Cardiac muscle cell (in vitro differentiated cells and primary cell): ENCODE measurements around the gene ABCA10. TPM values are rescaled to one million over a fixed set of nuclear protein-coding genes. Genes with fewer than 3 reads are reported as not detected.

Source experiments
- DNase-seq, 2 donors: peaks; one replicate each; pipeline versions ENCODE4 v3.0.0 to v3.0.0-alpha.2; 2010 to 2017; ENCODE audit warnings: low read depth in 1 of 2, low spot score in 1 of 2
- H3K27ac ChIP-seq: fragments of 200-600 bp; sonication (generic); 2 replicates; pipeline ENCODE4 v1.5.1; 2016
- H3K27me3 ChIP-seq: fragments of 200-600 bp; sonication (generic); 2 replicates; pipeline ENCODE4 v1.6.0; 2016; ENCODE audit warnings: control low read depth
- H3K36me3 ChIP-seq: fragments of 200-600 bp; sonication (generic); 2 replicates; pipeline ENCODE4 v1.5.1; 2016; ENCODE audit warnings: control low read depth
- H3K4me1 ChIP-seq: fragments of 200-600 bp; sonication (generic); 2 replicates; pipeline ENCODE4 v1.8.1; 2017; ENCODE audit warnings: low read depth, mild to moderate bottlenecking, mixed run types
- H3K4me3 ChIP-seq: fragments of 200-600 bp; sonication (generic); 2 replicates; pipeline ENCODE4 v1.5.1; 2016; ENCODE audit warnings: mild to moderate bottlenecking
- H3K9me3 ChIP-seq: fragments of 200-600 bp; sonication (generic); 2 replicates; pipeline ENCODE4 v1.5.1; 2017; ENCODE audit warnings: low read depth, mild to moderate bottlenecking, control low read depth
- CTCF ChIP-seq: IDR thresholded peaks from 2 replicates; pipeline ENCODE4 v1.5.1; 2012; ENCODE audit warnings: low read depth, mild to moderate bottlenecking, low read length
- polyA plus RNA-seq: library from polyadenylated mRNA; unstranded; fragments of >200 nt; fragmentation: Nextera tagmentation; extraction: Ambion mirVana; gene quantifications from 2 replicates; pipeline ENCODE4 v1.2.1, GENCODE V29; 2016
- total RNA-seq: library from RNA; depleted of rRNA; stranded (reverse); fragments of >200 nt; gene quantifications from 2 replicates; pipeline ENCODE4 v1.2.3, GENCODE V29; 2016

ABCA10 gene
- total and polyA plus RNA-seq, 2 experiments from 2014 or later = not detected

GRCh38 chr17:69144331-69145255 lies 84.0 kb downstream of the ABCA10 start:
- no peak for DNase-seq
- TF ChIP-seq CTCF = no peak
- no peak overlapping the region for H3K4me3 ChIP-seq
- no peak overlapping the region for H3K27ac ChIP-seq
- no peaks in the 10 kb centered on the region for H3K36me3 ChIP-seq
- no peaks in the 10 kb centered on the region for H3K27me3 ChIP-seq
- H3K9me3 ChIP-seq = no peaks in the 10 kb centered on the region
- no peaks in the 10 kb centered on the region for H3K4me1 ChIP-seq

- no peaks in the 10 kb centered on the region for H3K9me3 ChIP-seq
- TF ChIP-seq CTCF = no peak
- no peak overlapping the region for H3K4me3 ChIP-seq
- no peaks in the 10 kb centered on the region for H3K36me3 ChIP-seq
- H3K27ac ChIP-seq = no peak overlapping the region
- H3K4me1 ChIP-seq = no peaks in the 10 kb centered on the region
- DNase-seq = no peak
- no peaks in the 10 kb centered on the region for H3K27me3 ChIP-seq
Observed at GRCh38 chr17:69143683-69144231, 84.9 kb downstream of the ABCA10 start.

- no peak for DNase-seq
- no peak overlapping the region for H3K4me3 ChIP-seq
- no peaks in the 10 kb centered on the region for H3K9me3 ChIP-seq
- TF ChIP-seq CTCF = no peak
- H3K36me3 ChIP-seq = no peaks in the 10 kb centered on the region
- H3K4me1 ChIP-seq = no peaks in the 10 kb centered on the region
- no peaks in the 10 kb centered on the region for H3K27me3 ChIP-seq
- no peak overlapping the region for H3K27ac ChIP-seq
Observed at GRCh38 chr17:69143151-69143550, 85.5 kb downstream of the ABCA10 start.

DNA sequence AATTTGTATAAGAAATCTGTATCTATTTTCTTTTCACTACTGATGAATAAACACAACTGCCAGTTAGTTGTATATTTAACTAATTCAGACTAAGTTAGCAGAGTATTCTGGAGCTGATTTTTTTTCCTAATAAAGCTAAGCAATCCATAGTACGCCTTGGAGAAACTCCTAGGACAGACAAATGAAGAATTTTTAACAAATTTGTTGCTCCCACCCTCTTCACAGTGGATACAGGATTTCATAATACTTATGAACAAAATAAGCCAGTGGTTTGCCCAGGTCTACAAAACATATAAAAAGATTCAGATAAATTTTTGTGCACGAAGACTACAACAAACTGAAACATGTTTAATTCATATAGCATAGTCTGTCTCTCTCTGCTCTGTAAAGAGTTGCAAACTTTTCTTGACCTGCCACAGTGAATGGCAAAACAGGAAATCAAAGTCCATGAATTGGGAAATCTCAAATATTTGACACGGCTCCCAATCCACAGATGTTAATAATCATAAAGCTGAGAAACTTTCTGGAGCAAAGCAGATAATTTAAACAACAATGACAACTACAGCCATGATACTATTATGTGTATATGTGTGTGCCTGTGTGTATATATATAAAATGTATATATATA lies 86.3 kb downstream of the ABCA10 start:
- Histone ChIP-seq H3K27me3 (no peaks in the 10 kb centered on the region), H3K4me1 (no peaks in the 10 kb centered on the region), H3K4me3 (no peak overlapping the region), H3K9me3 (no peaks in the 10 kb centered on the region), H3K27ac (no peak overlapping the region), H3K36me3 (no peaks in the 10 kb centered on the region)
- DNase-seq = peak in 1 of 2 donors; percentile 90
- TF ChIP-seq CTCF = no peak

GRCh38 chr17:69141431-69142174 lies 87.0 kb downstream of the ABCA10 start, which contains the start of gene ABCA6:
TSS of gene ABCA6 (minus strand) at chr17:69141895. CDS start at chr17:69140703, 1,192 bp downstream.
- no peak within 1 kb of the TSS for H3K27ac ChIP-seq
- DNase-seq = peak in 1 of 2 donors; percentile 93
- no peaks in the 10 kb centered on the region for H3K4me1 ChIP-seq
- no peak within 1 kb of the TSS for H3K4me3 ChIP-seq
- H3K27me3 ChIP-seq = no peaks in the 10 kb centered on the region
- H3K36me3 ChIP-seq = no peaks in the 10 kb centered on the region
- TF ChIP-seq CTCF = no peak
- no peaks in the 10 kb centered on the region for H3K9me3 ChIP-seq
